HFFc6 (cell line): Measurements from ENCODE around the gene DMGDH. TPM values are rescaled to one million over a fixed set of nuclear protein-coding genes. Genes with fewer than 3 reads are reported as not detected.

Experiments
- DNase-seq: peaks from one replicate; pipeline ENCODE4 v3.0.0-alpha.2; 2018
- H3K27ac Mint-ChIP-seq: 2 replicates; pipeline ENCODE4 v1.8.0; 2020; ENCODE audit warnings: mild to moderate bottlenecking, mixed read lengths
- H3K27me3 Mint-ChIP-seq: 2 replicates; pipeline ENCODE4 v1.8.0; 2021; ENCODE audit warnings: mild to moderate bottlenecking, moderate library complexity, mixed read lengths; ENCODE audit not compliant: insufficient read depth
- H3K36me3 Mint-ChIP-seq: 2 replicates; pipeline ENCODE4 v1.8.0; 2021; ENCODE audit warnings: low read depth, mixed read lengths
- H3K4me1 Mint-ChIP-seq: 2 replicates; pipeline ENCODE4 v1.8.0; 2020; ENCODE audit warnings: low read depth, mixed read lengths
- H3K4me3 Mint-ChIP-seq: 2 replicates; pipeline ENCODE4 v1.8.0; 2020; ENCODE audit warnings: mild to moderate bottlenecking, moderate library complexity, mixed read lengths
- H3K9me3 Mint-ChIP-seq: 2 replicates; pipeline ENCODE4 v1.8.0; 2020; ENCODE audit warnings: mild to moderate bottlenecking, mixed read lengths
- CTCF ChIP-seq: fragments of 200-600 bp; sonication (generic); IDR thresholded peaks from 2 replicates; pipeline ENCODE4 v1.5.0; 2021; ENCODE audit warnings: antibody characterized with exemption, mild to moderate bottlenecking
- total RNA-seq, 6 experiments: library from RNA; stranded (reverse); fragmentation: NEBNext Ultra II Directional; extraction: Animal tissue kit (Norgen Biotek cat#: 25700); gene quantifications; 2 replicates in 1 of 6; 3 replicates in 5 of 6; pipeline ENCODE4 v1.2.3, GENCODE V29; 2021

DMGDH gene
- total RNA-seq, 6 experiments from 2014 or later = 0.18 to 0.58 (median 0.52) TPM; not detected in 1

GRCh38 chr5:79062436-79062835 is 7.0 kb downstream of the DMGDH start:
- no peaks in the 10 kb centered on the region for H3K4me1 Mint-ChIP-seq
- no peak for DNase-seq
- peaks cover 16% of the 10 kb centered on the region for H3K27me3 Mint-ChIP-seq
- no peaks in the 10 kb centered on the region for H3K9me3 Mint-ChIP-seq
- no peak overlapping the region for H3K27ac Mint-ChIP-seq
- TF ChIP-seq CTCF = no peak
- H3K4me3 Mint-ChIP-seq = no peak overlapping the region
- no peaks in the 10 kb centered on the region for H3K36me3 Mint-ChIP-seq

GRCh38 chr5:79059674-79060073 is 9.8 kb downstream of the DMGDH start:
- no peak for DNase-seq
- H3K4me1 Mint-ChIP-seq = no peaks in the 10 kb centered on the region

GRCh38 chr5:79056847-79057246 is 12.6 kb downstream of the DMGDH start:
- no peak for TF ChIP-seq CTCF
- Mint-ChIP-seq H3K27me3 (peaks cover 17% of the 10 kb centered on the region), H3K4me1 (no peaks in the 10 kb centered on the region), H3K36me3 (no peaks in the 10 kb centered on the region), H3K27ac (no peak overlapping the region), H3K4me3 (no peak overlapping the region), H3K9me3 (no peaks in the 10 kb centered on the region)
- no peak for DNase-seq

More at GRCh38 chr5:79059674-79060073, 9.8 kb downstream of the DMGDH start:
- Mint-ChIP-seq H3K27ac (no peak overlapping the region), H3K36me3 (no peaks in the 10 kb centered on the region), H3K9me3 (no peaks in the 10 kb centered on the region), H3K4me3 (no peak overlapping the region), H3K27me3 (peaks cover 22% of the 10 kb centered on the region)
- TF ChIP-seq CTCF = no peak

GRCh38 chr5:79055017-79055416 is 14.5 kb downstream of the DMGDH start:
- H3K4me1 Mint-ChIP-seq = no peaks in the 10 kb centered on the region
- H3K27ac Mint-ChIP-seq = no peak overlapping the region
- H3K36me3 Mint-ChIP-seq = no peaks in the 10 kb centered on the region
- DNase-seq = no peak
- peaks cover 17% of the 10 kb centered on the region for H3K27me3 Mint-ChIP-seq
- H3K9me3 Mint-ChIP-seq = no peaks in the 10 kb centered on the region
- no peak overlapping the region for H3K4me3 Mint-ChIP-seq
- TF ChIP-seq CTCF = no peak

GRCh38 chr5:79053321-79053720 is 16.2 kb downstream of the DMGDH start:
- TF ChIP-seq CTCF = no peak
- Mint-ChIP-seq H3K4me1 (no peaks in the 10 kb centered on the region), H3K9me3 (no peaks in the 10 kb centered on the region), H3K36me3 (no peaks in the 10 kb centered on the region), H3K27me3 (peaks cover 12% of the 10 kb centered on the region), H3K27ac (no peak overlapping the region), H3K4me3 (no peak overlapping the region)
- DNase-seq = no peak

GRCh38 chr5:79050498-79050897 is 19.0 kb downstream of the DMGDH start:
- Mint-ChIP-seq H3K27ac (no peak overlapping the region), H3K27me3 (peaks cover 23% of the 10 kb centered on the region), H3K4me3 (no peak overlapping the region), H3K4me1 (no peaks in the 10 kb centered on the region), H3K9me3 (no peaks in the 10 kb centered on the region), H3K36me3 (no peaks in the 10 kb centered on the region)
- no peak for DNase-seq
- TF ChIP-seq CTCF = no peak
